Measurements from ENCODE around the gene CD47.

CD47 gene

DNA sequence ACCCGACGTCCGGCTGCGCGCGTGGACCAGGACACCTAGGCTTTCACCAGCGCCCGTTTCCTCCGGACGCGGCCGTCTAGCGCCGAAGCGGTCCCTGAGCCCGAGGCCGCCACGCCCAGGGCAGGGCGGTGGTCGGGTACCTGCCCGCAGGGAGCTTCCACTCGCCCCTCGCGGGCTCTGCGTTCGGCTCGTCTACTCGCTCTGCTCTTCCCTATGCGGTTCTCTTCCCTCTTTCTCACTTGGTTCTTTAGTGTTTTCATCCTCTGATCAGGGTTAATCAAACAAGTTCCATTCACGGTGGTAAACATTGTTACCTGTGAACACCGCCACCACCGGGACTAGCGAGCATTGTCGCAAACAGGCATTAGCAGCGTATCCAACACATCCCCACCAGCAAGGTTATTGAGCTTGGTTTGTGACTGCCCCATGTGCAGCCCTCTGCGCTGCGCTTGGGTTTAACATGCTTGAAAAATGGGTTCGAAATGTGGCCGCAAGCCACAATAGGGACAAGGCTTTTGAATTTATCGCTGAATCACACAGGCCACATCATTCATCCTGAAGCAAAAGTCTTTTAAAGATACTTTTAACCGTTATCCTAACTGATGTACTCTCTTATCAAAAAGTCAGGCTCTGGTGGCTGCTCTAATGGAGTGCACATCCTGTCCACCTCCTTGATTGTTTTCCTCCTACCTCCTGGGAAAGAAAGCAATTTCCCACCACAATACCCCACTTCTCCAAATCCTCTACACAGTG lies 843 bp upstream of the CD47 start:
- Histone ChIP-seq H3K9me3 (no peaks in the 10 kb centered on the region), H3K4me1 (peaks cover 12% of the 10 kb centered on the region; the same call in 1 of the 2 replicates), H3K4me3 (ENCODE audit: low read depth, low read length) (peak overlapping the region; percentile 49), H3K36me3 (no peaks in the 10 kb centered on the region), H3K27me3 (no peaks in the 10 kb centered on the region)
- DNase-seq = peak; percentile 12
- TF ChIP-seq, protein P1, sequence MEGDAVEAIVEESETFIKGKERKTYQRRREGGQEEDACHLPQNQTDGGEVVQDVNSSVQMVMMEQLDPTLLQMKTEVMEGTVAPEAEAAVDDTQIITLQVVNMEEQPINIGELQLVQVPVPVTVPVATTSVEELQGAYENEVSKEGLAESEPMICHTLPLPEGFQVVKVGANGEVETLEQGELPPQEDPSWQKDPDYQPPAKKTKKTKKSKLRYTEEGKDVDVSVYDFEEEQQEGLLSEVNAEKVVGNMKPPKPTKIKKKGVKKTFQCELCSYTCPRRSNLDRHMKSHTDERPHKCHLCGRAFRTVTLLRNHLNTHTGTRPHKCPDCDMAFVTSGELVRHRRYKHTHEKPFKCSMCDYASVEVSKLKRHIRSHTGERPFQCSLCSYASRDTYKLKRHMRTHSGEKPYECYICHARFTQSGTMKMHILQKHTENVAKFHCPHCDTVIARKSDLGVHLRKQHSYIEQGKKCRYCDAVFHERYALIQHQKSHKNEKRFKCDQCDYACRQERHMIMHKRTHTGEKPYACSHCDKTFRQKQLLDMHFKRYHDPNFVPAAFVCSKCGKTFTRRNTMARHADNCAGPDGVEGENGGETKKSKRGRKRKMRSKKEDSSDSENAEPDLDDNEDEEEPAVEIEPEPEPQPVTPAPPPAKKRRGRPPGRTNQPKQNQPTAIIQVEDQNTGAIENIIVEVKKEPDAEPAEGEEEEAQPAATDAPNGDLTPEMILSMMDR (IDR thresholded peaks at IDR 0.05; ENCODE audit: low read depth, low read length) = no peak

DNA sequence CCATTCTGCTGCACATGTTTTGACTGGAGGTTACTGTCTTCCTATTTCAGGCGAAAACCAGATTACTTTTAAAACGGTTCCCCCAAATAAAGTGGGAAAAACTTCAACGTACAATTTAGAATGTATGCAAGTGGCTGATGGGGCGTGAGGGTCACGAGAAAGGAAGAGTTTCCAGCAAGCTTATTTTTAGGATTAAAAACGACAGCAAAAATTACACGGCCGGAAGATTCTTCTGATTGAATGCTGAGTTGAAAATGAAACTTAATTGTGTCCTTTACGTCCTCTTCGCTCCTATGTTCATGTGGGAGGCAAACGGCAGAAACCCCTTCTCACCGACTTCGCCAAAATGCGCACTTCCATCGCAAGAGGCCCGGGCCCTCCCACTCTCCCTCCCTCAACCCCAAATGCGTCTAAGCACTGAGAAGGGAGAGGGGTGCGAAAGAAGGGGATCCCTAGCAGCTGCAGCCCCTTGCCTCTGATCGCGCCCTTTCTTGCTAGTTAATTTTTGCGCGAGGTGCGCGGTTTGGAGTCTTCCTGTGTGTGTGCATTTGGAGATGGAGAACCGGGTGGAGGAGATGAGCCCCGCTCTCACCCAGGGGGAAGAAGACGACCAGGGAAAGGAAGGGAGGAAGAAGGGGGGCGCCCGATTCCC lies 656 bp downstream of the CD47 start:
- no peaks in the 10 kb centered on the region for H3K9me3 ChIP-seq
- no peaks in the 10 kb centered on the region for H3K27me3 ChIP-seq
- TF ChIP-seq, protein P1 (IDR thresholded peaks at IDR 0.05; ENCODE audit: low read depth, low read length) = no peak
- peaks cover 8% of the 10 kb centered on the region; the same call in 1 of the 2 replicates for H3K4me1 ChIP-seq
- no peaks in the 10 kb centered on the region for H3K36me3 ChIP-seq
- peak overlapping the region; percentile 95 for H3K4me3 ChIP-seq (ENCODE audit: low read depth, low read length)
- no peak for DNase-seq

DNA sequence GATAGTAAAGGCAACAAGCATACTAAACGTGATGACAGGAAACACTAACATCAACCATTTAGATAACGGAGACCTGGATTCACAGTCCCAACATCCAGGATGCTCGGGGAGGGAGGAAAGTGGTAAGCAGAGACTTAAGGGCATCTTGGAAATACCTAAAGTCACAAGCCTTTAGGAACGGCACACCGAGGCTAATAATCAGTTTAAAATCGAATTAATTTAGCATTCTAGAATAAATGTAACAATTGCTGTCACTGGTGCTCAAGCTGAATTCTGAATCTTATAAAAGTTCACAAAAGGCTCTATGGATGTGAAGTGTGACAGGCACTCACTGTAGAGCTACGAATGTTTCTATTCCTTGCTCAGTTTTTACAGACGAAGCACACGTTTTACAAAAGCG lies 1.3 kb downstream of the CD47 start:
- no peak for DNase-seq
- Histone ChIP-seq H3K4me3 (ENCODE audit: low read depth, low read length) (peak overlapping the region; percentile 95), H3K9me3 (no peaks in the 10 kb centered on the region), H3K36me3 (no peaks in the 10 kb centered on the region), H3K27me3 (no peaks in the 10 kb centered on the region), H3K4me1 (peaks cover 8% of the 10 kb centered on the region; the same call in 1 of the 2 replicates)
- TF ChIP-seq, protein P1 (IDR thresholded peaks at IDR 0.05; ENCODE audit: low read depth, low read length) = no peak

DNA sequence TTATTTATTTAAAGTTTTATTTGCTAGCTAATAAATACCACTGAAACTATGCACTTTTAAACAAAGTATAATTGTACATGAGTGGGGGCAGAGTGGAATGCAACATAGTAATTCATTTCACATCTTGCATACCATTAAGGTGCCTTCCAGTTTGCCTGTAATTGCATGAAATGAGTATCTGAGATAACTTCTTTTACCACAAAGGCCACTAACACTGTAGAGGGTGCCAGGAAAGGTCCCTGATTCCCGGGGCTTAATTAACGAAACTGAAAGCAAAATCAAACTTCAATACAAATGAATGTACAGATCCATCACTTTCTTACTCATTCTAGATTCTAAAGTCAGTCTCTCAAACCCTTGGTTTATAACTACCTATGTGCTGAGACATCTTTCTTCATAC lies 2.1 kb downstream of the CD47 start:
- peak overlapping the region; percentile 95 for H3K4me3 ChIP-seq (ENCODE audit: low read depth, low read length)
- DNase-seq = no peak
- H3K27me3 ChIP-seq = no peaks in the 10 kb centered on the region
- H3K36me3 ChIP-seq = no peaks in the 10 kb centered on the region
- H3K9me3 ChIP-seq = no peaks in the 10 kb centered on the region
- H3K4me1 ChIP-seq = peaks cover 8% of the 10 kb centered on the region; the same call in 1 of the 2 replicates
- TF ChIP-seq, protein P1 (IDR thresholded peaks at IDR 0.05; ENCODE audit: low read depth, low read length) = no peak

DNA sequence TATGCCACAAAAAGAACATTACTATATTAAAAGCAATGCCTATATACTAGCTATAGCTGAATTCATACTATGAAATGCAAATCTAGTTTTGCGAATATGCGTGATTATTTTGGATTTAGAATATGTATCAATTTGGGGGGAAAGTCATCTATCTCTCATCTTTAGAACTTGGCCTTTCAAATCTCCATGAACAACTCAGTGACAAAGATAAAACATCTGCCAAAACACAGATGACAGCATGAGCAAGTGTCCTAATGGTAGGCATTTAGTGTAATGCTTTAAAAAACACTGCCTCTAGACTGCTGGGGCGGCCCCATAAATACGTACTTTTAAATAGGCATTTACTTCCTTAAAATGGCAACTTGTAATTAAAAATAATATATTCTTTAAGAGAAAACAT lies 2.7 kb downstream of the CD47 start:
- Histone ChIP-seq H3K4me3 (ENCODE audit: low read depth, low read length) (no peak overlapping the region), H3K4me1 (peaks cover 8% of the 10 kb centered on the region; the same call in 1 of the 2 replicates), H3K36me3 (no peaks in the 10 kb centered on the region), H3K9me3 (no peaks in the 10 kb centered on the region), H3K27me3 (no peaks in the 10 kb centered on the region)
- TF ChIP-seq, protein P1 (IDR thresholded peaks at IDR 0.05; ENCODE audit: low read depth, low read length) = no peak
- DNase-seq = no peak

DNA sequence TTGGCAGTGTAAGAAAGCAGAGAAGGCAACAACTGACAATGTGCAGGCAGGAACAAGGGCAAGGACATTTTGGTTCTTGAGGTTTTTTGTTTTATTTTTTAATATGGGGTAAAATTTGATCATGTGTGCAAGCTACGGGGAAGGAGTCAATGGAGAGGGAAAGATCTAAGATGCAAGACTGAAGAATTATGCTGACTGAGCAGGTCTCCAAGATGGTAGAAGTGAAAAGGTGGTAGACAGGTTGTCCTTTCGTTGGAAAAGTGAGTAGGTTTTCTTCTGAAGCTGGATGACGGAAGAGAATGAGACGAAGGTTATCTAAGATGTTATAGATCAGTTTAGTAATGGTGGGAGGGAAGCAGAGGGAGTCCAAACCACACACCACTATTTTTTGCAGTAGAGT lies 4.2 kb downstream of the CD47 start:
- no peaks in the 10 kb centered on the region for H3K9me3 ChIP-seq
- no peaks in the 10 kb centered on the region for H3K36me3 ChIP-seq
- TF ChIP-seq, protein P1 (IDR thresholded peaks at IDR 0.05; ENCODE audit: low read depth, low read length) = no peak
- DNase-seq = no peak
- no peaks in the 10 kb centered on the region for H3K27me3 ChIP-seq
- H3K4me1 ChIP-seq = peaks cover 3% of the 10 kb centered on the region; the same call in 1 of the 2 replicates
- no peak overlapping the region for H3K4me3 ChIP-seq (ENCODE audit: low read depth, low read length)
